Stimulated activated CD4-positive, alpha-beta T cell treated with anti-CD3 and anti-CD28 coated beads, Interleukin-2, amount 100 ng/mL, for 4 hours (primary cell): Measurements from ENCODE around the gene TNNT1.

Source experiments
- DNase-seq: peaks from one replicate; pipeline ENCODE4 v3.0.0-alpha.2; 2020; ENCODE audit warnings: low read depth

Gene TNNT1

GRCh38 chr19:55141696-55142095 lies 7.3 kb downstream of the TNNT1 start:
- no peak for DNase-seq

GRCh38 chr19:55137915-55138314 lies 11.1 kb downstream of the TNNT1 start:
- no peak for DNase-seq

DNA sequence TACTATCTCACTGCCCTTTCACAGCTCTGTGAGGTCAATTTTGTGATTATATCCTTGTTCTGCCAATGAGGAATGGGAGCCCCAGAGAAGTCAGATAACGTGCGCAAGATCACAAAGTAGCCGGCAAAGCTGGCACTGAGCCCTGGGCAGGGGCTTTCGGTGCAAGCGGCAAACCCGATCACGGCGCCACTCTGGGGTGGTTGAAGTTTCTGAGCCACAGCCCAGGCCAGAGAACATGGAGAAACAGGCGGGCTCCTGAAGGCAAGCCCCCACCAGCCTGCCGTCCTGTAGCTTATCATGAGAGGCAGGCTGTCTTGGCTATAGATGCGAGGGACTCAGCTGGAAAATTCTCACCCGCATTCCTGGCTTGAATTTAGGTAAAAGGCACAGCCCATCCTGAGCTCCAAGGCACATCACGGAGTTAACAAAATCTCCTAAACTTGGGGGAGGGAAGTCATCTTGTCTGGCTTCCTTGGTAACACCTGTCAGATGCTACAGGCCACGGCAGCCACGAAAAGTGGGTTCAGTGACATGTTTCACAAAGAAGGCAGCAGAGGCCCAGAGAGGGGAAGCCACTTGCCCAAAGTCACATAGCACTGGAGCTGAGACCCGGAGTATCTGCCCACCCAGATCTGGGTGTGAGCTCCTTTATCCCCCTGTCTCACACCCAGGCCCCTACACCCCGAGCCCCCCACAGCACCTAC lies 12.5 kb downstream of the TNNT1 start:
- no peak for DNase-seq

DNA sequence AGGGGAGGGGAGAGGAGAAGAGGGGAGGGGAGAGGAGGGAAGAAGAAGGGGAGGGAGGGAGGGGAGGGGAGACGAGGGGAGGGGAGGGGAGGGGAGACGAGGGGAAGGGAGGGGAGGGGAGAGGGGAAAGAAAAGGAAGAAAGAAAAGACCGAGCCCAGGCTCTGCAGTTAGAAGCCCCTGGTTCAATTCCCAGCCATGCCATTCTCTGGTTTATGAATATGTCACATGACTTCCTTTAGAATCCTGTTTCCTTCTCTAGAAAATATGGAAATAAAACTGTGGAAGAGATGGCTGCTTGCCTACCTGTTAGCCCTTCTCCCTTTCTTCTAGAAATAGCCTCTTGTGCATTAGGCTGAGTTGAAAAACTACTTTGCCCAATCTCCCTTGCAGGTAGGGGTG lies 14.3 kb downstream of the TNNT1 start:
- no peak for DNase-seq

- DNase-seq, result no peak
These were observed 15.2 kb downstream of the TNNT1 start for GRCh38 chr19:55133639-55134444.

DNA sequence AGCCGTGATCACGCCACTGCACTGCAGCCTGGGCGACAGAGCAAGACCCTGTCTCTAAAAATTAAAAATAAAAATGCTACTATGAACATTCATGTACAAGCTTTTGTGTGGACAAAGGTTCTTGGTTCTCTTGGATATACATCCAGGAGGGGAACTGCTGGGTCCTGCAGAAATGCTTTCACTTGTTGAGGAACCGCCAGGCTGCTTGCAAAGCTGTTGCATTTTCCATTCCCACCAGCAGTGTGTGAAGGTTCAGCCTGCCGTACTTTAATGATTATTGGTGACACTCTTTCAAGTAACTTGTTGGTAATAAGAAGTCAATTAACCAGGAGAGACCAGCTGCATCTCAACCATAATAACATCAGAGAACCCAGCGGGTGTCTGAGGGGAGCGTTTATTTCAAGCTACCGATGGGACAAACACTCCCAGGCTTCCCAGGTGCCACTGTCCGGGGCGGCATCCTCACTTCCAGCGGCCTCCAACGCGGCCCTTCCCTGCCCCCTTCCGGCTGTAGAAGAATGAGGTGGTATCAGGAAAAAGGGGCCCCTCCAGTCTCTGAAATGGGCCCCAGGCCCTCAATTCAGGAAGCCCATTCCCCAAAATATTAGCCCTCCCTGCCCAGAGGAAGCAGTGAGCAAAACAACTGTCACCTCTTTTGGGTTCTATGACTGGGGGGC lies 16.4 kb downstream of the TNNT1 start:
- no peak for DNase-seq

DNA sequence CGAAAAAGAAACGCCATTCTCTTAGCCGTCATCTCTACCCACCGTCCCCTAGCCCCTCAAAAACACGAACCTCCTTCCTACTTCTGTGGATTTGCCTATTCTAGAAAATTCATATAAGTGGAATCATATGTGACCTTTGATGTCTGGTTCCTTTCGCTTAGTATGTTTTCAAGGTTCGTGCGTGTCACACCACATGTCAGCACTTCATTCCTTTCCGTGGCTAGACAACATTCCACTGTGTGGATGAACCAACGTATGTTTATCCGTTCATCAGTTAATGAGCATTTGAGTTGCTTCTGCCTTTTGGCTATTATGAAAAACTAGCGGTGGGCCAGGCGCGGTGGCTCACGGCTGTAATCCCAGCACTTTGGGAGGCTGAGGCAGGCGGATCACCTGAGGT lies 17.6 kb downstream of the TNNT1 start:
- no peak for DNase-seq

- no peak for DNase-seq
These were observed 30.0 kb downstream of the TNNT1 start for GRCh38 chr19:55119053-55119452.

GRCh38 chr19:55118401-55118991 lies 30.5 kb downstream of the TNNT1 start:
- DNase-seq, result no peak

- DNase-seq, result peak; percentile 97
These were observed 31.2 kb downstream of the TNNT1 start for GRCh38 chr19:55117663-55118391.

- no peak for DNase-seq
These were observed 31.9 kb downstream of the TNNT1 start, which contains the start of gene PPP1R12C for GRCh38 chr19:55116859-55117662. TSS of gene PPP1R12C (minus strand) at chr19:55117637. CDS start at chr19:55117543, 94 bp downstream.

- DNase-seq, result no peak
These were observed 32.7 kb downstream of the TNNT1 start for GRCh38 chr19:55116232-55116858.

GRCh38 chr19:55115446-55116065 lies 33.5 kb downstream of the TNNT1 start:
- no peak for DNase-seq

GRCh38 chr19:55114566-55115145 lies 34.4 kb downstream of the TNNT1 start:
- DNase-seq, result no peak

GRCh38 chr19:55113570-55114039 lies 35.4 kb downstream of the TNNT1 start:
- no peak for DNase-seq

DNA sequence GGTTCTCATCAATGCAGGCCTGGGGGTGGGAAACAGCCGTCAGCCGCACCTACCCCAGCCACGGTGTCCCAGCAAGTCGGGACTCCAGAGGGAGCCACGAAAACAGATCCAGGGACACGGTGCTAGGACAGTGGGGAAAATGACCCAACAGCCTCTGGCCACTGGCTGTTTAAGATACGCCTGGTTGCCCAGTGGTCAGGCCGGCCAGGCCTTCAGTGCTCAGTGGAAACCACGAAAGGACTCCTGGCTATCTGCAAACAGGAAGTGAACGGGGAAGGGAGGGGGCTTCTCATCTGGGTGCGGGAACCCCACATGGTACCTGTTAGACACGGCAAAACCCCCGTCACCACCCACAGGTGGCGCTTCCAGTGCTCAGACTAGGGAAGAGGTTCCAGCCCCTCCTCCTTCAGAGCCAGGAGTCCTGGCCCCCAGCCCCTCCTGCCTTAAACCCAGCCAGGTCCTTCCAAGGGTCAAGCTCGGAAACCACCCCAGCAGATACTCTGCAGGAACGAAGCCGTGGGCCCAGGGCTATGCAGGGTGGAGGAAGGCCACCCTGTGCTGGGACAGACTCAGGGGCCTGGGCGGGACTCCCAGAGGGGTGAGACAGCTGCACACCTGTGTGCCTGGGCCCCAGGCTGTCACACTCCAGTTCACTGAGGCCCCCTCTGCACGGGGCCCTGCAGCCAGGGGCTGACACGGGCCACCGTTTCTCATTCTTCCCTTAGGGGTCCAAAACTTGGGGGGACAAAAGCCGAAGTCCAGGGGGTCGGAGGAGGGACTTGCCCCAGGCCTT lies 36.0 kb downstream of the TNNT1 start:
- no peak for DNase-seq

GRCh38 chr19:55112246-55112776 lies 36.7 kb downstream of the TNNT1 start:
- DNase-seq, result no peak

DNA sequence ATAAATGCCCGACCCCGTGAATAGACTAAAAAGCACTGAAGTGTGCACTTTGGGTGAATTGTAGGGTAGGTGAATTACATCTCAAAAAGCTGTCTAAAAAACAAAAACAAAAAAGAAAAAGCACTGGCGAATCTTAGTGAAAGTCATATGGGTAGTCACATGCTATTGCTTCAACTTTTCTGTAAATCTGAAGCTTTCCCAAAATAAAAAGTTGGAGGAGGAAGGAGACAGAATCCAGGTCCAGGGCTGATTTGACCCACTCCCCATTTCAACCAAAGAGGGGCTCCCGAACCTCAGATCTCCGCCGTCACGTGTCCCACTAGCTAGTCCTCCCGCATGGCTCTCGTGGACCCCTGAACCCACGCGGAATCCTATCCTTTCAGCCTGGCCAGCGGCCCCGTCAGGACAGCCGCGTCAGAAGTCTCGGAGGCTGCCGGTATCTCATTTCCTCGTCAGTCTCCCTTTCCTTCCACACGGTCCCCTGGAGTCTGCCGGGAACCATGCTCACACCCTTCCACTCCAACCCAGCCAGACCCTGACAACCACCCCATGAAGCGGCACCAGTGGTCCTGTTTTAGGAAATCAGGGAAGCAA lies 37.7 kb downstream of the TNNT1 start:
- no peak for DNase-seq
